GM21723 (cell line): ENCODE results near the gene TMPRSS12.
"Not testable (repeated sequence)": the region's sequence is repeated elsewhere in the genome, so short reads cannot be mapped to it uniquely, and the experiment has no call there.

ENCODE experiments used
- ATAC-seq: cut with Tn5 transposase; IDR thresholded peaks from one replicate; pipeline ENCODE4 v1.9.1; 2021; ENCODE audit warnings: mild to moderate bottlenecking, moderate library complexity; ENCODE audit not compliant: unreplicated experiment

Gene TMPRSS12

DNA sequence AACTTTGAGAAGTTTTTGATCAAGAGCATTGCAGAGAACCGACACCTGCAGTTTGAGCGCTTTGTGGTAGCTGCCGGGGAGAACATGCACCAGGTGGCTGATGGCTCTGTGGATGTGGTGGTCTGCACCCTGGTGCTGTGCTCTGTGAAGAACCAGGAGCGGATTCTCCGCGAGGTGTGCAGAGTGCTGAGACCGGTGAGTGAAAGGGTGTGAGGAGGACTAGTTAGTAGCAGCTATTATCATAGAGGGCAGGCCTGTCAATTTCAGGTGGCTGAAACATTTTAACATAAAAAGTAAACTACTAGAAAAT lies 82.6 kb downstream of the TMPRSS12 start:
- peak; percentile 17 for ATAC-seq

GRCh38 chr12:50925920-50926319 lies 83.2 kb downstream of the TMPRSS12 start:
- ATAC-seq: no peak

DNA sequence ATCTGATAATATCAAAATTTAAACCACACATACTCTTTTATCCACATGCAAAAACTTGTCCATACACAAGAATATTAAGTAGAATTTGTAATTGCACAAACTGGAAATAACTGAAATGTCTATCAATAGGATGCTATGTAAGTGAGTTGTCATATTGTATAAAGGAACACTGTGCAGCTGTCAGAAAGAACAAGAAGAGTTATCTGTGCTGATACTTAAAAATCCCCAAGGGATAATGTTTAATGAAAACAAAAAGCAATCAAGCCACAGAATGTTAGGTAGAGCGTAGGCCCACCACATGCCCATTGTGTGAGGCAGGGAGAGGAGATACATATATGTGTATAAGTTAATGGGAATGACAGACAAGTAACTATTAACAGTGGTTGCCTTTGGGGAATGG lies 83.7 kb downstream of the TMPRSS12 start:
- no peak for ATAC-seq

GRCh38 chr12:50926932-50927331 lies 84.2 kb downstream of the TMPRSS12 start:
- ATAC-seq: not testable (repeated sequence)

GRCh38 chr12:50927356-50927755 lies 84.6 kb downstream of the TMPRSS12 start:
- ATAC-seq: no peak

- ATAC-seq: no peak
These were observed 85.1 kb downstream of the TMPRSS12 start for GRCh38 chr12:50927766-50928224.

DNA sequence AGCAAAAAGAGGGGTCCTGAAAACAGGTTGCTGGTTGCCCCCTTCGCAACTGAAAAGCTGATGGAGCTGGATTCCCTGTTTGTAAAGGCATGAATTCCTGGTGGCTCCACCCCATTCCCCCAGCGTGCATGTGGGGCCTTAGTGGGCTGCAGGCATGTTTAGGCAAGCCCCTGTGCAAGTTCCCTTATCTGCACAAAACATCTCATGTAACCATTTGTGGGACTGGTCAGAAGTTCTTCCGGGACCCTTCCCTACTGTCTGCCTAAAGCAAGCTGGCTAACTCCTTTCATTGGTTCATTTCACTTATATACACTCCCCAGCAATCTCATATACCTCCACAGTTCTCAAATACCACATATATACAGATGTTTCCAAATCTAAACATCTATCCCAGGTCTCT lies 85.7 kb downstream of the TMPRSS12 start:
- ATAC-seq: no peak

GRCh38 chr12:50929831-50930230 lies 87.1 kb downstream of the TMPRSS12 start:
- ATAC-seq: no peak

DNA sequence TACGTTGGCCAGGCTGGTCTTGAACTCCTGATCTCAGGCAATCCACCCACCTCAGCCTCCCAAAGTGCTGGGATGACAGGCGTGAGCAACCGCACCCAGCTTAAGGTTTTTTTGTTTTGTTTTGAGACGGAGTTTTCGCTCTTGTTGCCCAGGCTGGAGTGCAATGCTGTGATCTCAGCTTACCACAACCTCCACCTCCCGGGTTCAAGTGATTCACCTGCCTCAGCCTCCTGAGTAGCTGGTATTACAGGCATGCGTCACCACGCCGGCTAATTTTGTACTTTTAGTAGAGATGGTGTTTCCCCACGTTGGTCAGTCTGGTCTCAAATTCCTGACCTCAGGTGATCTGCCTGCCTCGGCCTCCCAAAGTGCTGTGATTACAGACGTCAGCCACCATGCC lies 87.8 kb downstream of the TMPRSS12 start:
- not testable (repeated sequence) for ATAC-seq

- ATAC-seq: no peak
These were observed 90.1 kb downstream of the TMPRSS12 start for GRCh38 chr12:50932787-50933280.

- no peak for ATAC-seq
These were observed 90.9 kb downstream of the TMPRSS12 start for GRCh38 chr12:50933459-50934124.

DNA sequence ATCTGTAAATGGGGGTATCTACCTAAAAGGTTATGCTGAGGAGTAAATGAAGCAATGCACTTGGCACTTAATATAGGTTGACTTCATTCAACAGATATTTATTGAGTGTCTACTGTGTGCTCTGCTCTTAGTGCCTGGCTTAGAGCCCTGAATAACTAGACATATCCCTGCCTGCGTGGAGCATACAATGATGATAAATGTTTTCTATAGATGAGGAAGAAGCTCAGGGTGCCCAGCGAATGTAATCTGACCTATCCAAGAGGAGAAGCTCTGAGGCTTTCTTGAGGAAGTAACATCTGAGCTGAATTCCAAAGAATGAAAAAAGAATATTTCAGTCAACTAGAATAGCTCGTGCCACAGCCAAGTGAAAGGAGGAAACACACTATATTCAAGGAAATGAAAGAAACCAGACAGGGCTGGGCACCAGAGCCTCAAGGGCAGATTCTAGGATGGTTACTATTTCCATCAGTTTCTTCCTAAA lies 91.7 kb downstream of the TMPRSS12 start:
- ATAC-seq: no peak

GRCh38 chr12:50934981-50935807 lies 92.5 kb downstream of the TMPRSS12 start:
- no peak for ATAC-seq

DNA sequence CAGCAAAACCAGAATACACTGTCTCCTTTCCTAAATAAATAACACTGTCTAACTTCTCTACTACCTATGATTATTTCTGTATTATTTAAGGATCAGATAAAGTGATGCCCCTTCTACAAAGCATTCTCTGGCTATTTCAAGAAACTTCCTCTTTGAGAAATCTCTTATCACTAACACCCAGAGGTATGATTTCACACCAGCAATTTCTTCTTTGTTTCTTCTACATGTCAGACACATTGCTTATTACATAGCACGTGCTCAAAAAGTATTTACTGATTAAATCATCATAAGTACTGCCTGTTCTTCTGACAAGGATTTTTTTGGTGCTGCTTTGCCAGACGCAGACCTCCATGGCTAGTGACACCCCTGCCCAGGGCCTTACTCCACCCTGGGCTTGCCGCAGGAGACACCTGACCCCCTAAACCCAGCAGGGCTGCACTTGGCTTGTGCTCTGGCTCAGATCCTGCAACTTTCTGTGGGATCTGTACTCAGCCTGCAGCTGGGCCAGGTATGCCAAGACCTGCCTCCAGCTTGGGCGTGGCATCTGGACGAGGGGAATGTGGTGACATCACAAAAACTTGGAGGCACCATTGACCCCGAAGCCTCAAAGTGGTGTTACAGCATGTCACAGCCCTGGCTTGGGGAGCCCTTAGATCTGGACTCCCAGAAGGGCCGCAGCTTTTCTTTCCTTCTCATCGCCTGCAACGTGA lies 94.2 kb downstream of the TMPRSS12 start:
- ATAC-seq: no peak
